ENCODE measurements around the gene ALDH3A1.

Gene ALDH3A1

DNA sequence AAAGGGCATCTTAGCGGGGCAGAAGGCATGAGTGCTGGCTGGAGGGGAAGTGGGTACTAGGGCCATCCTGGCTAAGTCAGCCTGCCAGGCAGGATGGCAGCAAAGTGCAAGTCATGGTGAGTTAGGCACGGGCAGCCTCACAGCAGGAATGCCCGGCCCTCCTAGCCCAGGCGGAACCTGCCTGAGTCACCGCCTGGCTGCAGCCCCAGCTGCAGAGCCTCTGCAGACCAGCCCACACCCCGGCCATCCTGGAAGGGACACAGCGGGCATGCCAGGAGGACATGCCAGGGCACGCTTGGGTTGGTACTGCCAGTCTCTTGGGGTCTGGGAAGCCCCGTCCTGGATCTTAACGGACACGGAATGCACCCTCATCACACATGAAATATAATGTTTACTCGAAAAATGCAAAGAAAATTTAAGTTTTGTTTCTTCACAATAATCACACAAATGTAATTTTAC is 5.0 kb upstream of the ALDH3A1 start:
- Histone ChIP-seq H3K27me3 (replicated peaks in 2 of 5; ENCODE audit: control insufficient read depth in 4 of 5, insufficient read depth in 5 of 5, low read length in 4 of 5) (peaks cover 0 to under 1% (median 0%) of the 10 kb centered on the region in 5 experiments), H3K4me3 (ENCODE audit: control insufficient read depth in 1 of 7, extremely low read depth in 1 of 7, insufficient read depth in 4 of 7, low read depth in 2 of 7, low read length in 6 of 7) (peak overlapping the region in 2 of 7 experiments; percentile 32 to 42), H3K27ac (ENCODE audit: insufficient read depth in 1 of 2, low read depth in 1 of 2, low read length in 2 of 2, poor library complexity in 1 of 2, severe bottlenecking in 2 of 2) (no peak overlapping the region), H3K4me1 (ENCODE audit: control extremely low read depth in 1 of 4, control insufficient read depth in 4 of 4, insufficient read depth in 4 of 4, low read length in 3 of 4) (peaks cover 0 to 16% (median 12%) of the 10 kb centered on the region in 4 experiments), H3K36me3 (ENCODE audit: control insufficient read depth in 4 of 4, insufficient read depth in 4 of 4, low read length in 3 of 4) (no peaks in the 10 kb centered on the region), H3K9me3 (ENCODE audit: control extremely low read depth in 1 of 5, control insufficient read depth in 4 of 5, insufficient read depth in 2 of 5, low read depth in 1 of 5, low read length in 4 of 5) (no peaks in the 10 kb centered on the region)
- peak; percentile 72 to 92 (median 89) for DNase-seq
- ChIA-PET POLR2A (no interaction called here), CTCF (interaction anchor here (0.6 to 3.6 kb wide), 3 partner anchors 8 to 12 kb away, joined by 3 to 39 read pairs (median 3); no protein-coding TSS in a partner anchor)
- 17% methylated on average over 11 of the region's 12 CpGs for WGBS (ENCODE audit: insufficient coverage)

DNA sequence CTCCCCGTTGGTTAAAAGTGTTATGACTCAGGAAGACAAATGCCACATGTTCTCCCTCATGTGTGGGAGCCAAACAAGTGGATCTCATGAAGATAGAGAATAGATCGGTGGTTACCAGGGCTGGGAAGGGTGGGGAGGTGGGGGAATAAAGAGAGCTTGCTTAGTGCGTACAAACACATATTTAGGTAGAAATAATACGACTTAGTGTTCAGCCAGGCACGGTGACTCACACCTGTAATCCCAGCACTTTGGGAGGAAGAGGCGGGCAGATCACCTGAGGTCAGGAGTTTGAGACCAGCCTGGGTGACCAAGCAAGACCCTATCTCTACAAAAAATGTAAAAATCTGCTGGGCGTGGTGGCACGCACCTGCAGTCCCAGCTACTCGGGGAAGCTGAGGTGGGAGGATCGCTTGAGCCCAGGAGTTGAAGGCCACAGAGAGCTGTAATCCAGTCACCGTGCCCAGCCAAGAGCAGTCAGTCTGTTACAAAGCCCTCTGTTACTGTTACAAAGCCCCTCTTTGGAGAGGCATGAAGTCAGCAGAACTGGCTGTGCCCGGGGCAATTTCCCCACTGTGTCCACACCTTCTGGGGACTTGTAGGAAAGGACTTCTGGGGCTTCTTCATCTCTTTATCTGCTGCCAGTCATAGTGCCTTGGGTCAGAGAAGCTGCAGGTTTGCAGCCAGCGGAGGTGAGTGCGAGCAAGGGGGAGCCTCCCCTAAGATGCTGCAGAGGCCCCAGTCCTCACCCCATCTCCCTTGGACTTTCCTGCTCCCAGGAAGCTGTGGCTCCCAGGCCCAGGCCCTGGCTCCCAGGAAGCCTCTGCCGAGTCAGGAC is 4.3 kb upstream of the ALDH3A1 start:
- 88% methylated on average over 15 of the region's 15 CpGs for WGBS (ENCODE audit: insufficient coverage)
- POLR2A ChIA-PET = no interaction called here

DNA sequence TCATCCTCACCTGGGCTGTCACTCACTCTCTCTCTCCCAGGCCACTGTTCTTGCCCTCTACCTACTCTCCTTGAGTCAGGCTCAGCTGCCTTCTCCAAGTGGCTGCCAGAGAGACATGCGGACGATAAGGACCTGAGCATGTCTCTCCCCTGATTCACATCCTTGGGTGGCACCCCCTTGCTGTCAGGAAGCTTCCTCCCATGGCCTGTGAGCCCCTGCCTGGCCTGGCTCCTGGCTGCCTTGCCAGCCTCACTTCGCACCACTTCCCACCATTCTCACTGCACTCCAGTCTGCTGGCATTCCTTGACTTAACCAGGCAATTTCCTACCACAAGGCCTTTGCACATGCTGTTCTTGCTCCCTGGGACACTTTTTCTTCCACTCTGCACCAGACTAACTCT is 2.7 kb upstream of the ALDH3A1 start:
- no peaks in the 10 kb centered on the region for H3K9me3 ChIP-seq (ENCODE audit: control extremely low read depth in 1 of 5, control insufficient read depth in 4 of 5, insufficient read depth in 2 of 5, low read depth in 1 of 5, low read length in 4 of 5)
- H3K27me3 ChIP-seq (replicated peaks in 2 of 5; ENCODE audit: control insufficient read depth in 4 of 5, insufficient read depth in 5 of 5, low read length in 4 of 5) = peaks cover 0 to 2% (median 0%) of the 10 kb centered on the region in 5 experiments
- H3K36me3 ChIP-seq (ENCODE audit: control insufficient read depth in 4 of 4, insufficient read depth in 4 of 4, low read length in 3 of 4) = no peaks in the 10 kb centered on the region
- no peak overlapping the region for H3K27ac ChIP-seq (ENCODE audit: insufficient read depth in 1 of 2, low read depth in 1 of 2, low read length in 2 of 2, poor library complexity in 1 of 2, severe bottlenecking in 2 of 2)
- H3K4me1 ChIP-seq (ENCODE audit: control extremely low read depth in 1 of 4, control insufficient read depth in 4 of 4, insufficient read depth in 4 of 4, low read length in 3 of 4) = peaks cover 0 to 16% (median 12%) of the 10 kb centered on the region in 4 experiments
- WGBS (ENCODE audit: insufficient coverage) = 97% methylated on average over 3 of the region's 3 CpGs
- no peak for DNase-seq
- ChIA-PET POLR2A (no interaction called here), CTCF (interaction anchor here (1.2 kb wide), 2 partner anchors 11 to 12 kb away, joined by 3 read pairs; no protein-coding TSS in a partner anchor)
- no peak overlapping the region for H3K4me3 ChIP-seq (ENCODE audit: control insufficient read depth in 1 of 7, extremely low read depth in 1 of 7, insufficient read depth in 4 of 7, low read depth in 2 of 7, low read length in 6 of 7)

More for the DNA sequence above, 4.3 kb upstream of the ALDH3A1 start:
- no peak overlapping the region for H3K27ac ChIP-seq (ENCODE audit: insufficient read depth in 1 of 2, low read depth in 1 of 2, low read length in 2 of 2, poor library complexity in 1 of 2, severe bottlenecking in 2 of 2)
- H3K4me1 ChIP-seq (ENCODE audit: control extremely low read depth in 1 of 4, control insufficient read depth in 4 of 4, insufficient read depth in 4 of 4, low read length in 3 of 4) = peaks cover 0 to 16% (median 12%) of the 10 kb centered on the region in 4 experiments
- peak overlapping the region in 2 of 7 experiments; percentile 32 to 42 for H3K4me3 ChIP-seq (ENCODE audit: control insufficient read depth in 1 of 7, extremely low read depth in 1 of 7, insufficient read depth in 4 of 7, low read depth in 2 of 7, low read length in 6 of 7)
- no peak for DNase-seq
- no peaks in the 10 kb centered on the region for H3K36me3 ChIP-seq (ENCODE audit: control insufficient read depth in 4 of 4, insufficient read depth in 4 of 4, low read length in 3 of 4)
- CTCF ChIA-PET = interaction anchor here (0.9 to 3.6 kb wide), 3 partner anchors 9 to 13 kb away, joined by 3 to 39 read pairs (median 3); no protein-coding TSS in a partner anchor
- H3K27me3 ChIP-seq (replicated peaks in 2 of 5; ENCODE audit: control insufficient read depth in 4 of 5, insufficient read depth in 5 of 5, low read length in 4 of 5) = peaks cover 0 to 2% (median 0%) of the 10 kb centered on the region in 5 experiments
- no peaks in the 10 kb centered on the region for H3K9me3 ChIP-seq (ENCODE audit: control extremely low read depth in 1 of 5, control insufficient read depth in 4 of 5, insufficient read depth in 2 of 5, low read depth in 1 of 5, low read length in 4 of 5)

DNA sequence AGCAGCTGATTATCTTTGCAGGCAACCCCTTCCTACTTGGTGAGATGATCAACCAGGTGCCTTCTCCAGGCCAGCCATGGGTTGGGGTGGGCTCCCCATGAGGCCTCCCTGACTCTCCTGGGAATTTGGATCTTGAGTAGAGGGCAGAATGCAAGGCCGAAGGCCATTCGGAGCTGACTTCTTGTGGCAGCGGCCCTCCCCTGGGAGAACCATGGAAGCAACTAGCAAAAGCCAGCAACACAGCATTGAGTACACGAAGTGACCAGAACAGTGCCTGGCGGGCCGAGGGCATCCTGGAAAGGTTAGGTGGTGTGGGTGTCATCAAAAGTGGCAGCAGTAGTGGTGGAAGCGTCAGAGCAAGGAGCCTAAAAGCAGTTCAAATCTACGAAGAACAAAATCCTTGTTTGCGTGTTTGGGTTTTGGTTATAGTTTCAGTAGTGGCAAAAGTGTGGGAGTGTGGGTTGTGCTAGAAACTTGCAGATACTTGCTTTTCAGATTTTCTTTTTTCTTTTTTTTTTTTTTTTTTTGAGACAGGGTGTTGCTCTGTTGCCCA is 2.0 kb upstream of the ALDH3A1 start:
- Histone ChIP-seq H3K9me3 (ENCODE audit: control extremely low read depth in 1 of 5, control insufficient read depth in 4 of 5, insufficient read depth in 2 of 5, low read depth in 1 of 5, low read length in 4 of 5) (no peaks in the 10 kb centered on the region), H3K4me1 (ENCODE audit: control extremely low read depth in 1 of 4, control insufficient read depth in 4 of 4, insufficient read depth in 4 of 4, low read length in 3 of 4) (peaks cover 0 to 18% (median 13%) of the 10 kb centered on the region in 4 experiments), H3K4me3 (ENCODE audit: control insufficient read depth in 1 of 7, extremely low read depth in 1 of 7, insufficient read depth in 4 of 7, low read depth in 2 of 7, low read length in 6 of 7) (no peak overlapping the region), H3K27ac (ENCODE audit: insufficient read depth in 1 of 2, low read depth in 1 of 2, low read length in 2 of 2, poor library complexity in 1 of 2, severe bottlenecking in 2 of 2) (no peak overlapping the region), H3K36me3 (ENCODE audit: control insufficient read depth in 4 of 4, insufficient read depth in 4 of 4, low read length in 3 of 4) (no peaks in the 10 kb centered on the region), H3K27me3 (replicated peaks in 2 of 5; ENCODE audit: control insufficient read depth in 4 of 5, insufficient read depth in 5 of 5, low read length in 4 of 5) (peaks cover 0 to 2% (median 0%) of the 10 kb centered on the region in 5 experiments)
- DNase-seq = no peak
- POLR2A ChIA-PET = no interaction called here
- CTCF ChIA-PET = interaction anchor here (1.2 kb wide), 1 partner anchor 13 kb away, joined by 3 read pairs; no protein-coding TSS in a partner anchor
- WGBS (ENCODE audit: insufficient coverage) = 93% methylated on average over 8 of the region's 9 CpGs

DNA sequence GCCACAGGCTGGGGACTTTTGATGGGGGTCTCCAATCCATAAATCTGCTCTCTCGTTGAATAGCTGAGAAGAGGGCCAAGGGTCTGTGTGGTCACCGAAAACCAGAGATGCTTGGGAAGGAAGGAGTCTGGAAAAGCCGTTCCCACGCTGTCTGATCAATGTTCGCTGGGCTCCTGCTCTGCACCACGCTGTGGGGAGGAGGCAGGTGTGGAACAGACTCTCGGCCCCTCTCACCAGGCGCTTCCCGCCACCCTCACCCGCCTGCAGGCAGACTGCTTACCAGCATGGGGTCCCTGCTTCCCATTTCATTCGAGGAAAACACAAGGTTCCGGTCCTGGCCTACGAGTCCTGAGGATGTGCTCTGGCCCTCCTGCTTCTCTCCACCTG is 702 bp upstream of the ALDH3A1 start:
- no peak overlapping the region for H3K27ac ChIP-seq (ENCODE audit: insufficient read depth in 1 of 2, low read depth in 1 of 2, low read length in 2 of 2, poor library complexity in 1 of 2, severe bottlenecking in 2 of 2)
- CTCF ChIA-PET = interaction anchor here (5.3 kb wide), 1 partner anchor 14 kb away, joined by 44 read pairs; no protein-coding TSS in a partner anchor
- POLR2A ChIA-PET = no interaction called here
- 92% methylated on average over 13 of the region's 13 CpGs for WGBS (ENCODE audit: insufficient coverage)
- no peak overlapping the region for H3K4me3 ChIP-seq (ENCODE audit: control insufficient read depth in 1 of 7, extremely low read depth in 1 of 7, insufficient read depth in 4 of 7, low read depth in 2 of 7, low read length in 6 of 7)
- H3K4me1 ChIP-seq (ENCODE audit: control extremely low read depth in 1 of 4, control insufficient read depth in 4 of 4, insufficient read depth in 4 of 4, low read length in 3 of 4) = peaks cover 0 to 23% (median 18%) of the 10 kb centered on the region in 4 experiments
- H3K27me3 ChIP-seq (replicated peaks in 2 of 5; ENCODE audit: control insufficient read depth in 4 of 5, insufficient read depth in 5 of 5, low read length in 4 of 5) = peaks cover 0 to 2% (median 0%) of the 10 kb centered on the region in 5 experiments
- H3K9me3 ChIP-seq (ENCODE audit: control extremely low read depth in 1 of 5, control insufficient read depth in 4 of 5, insufficient read depth in 2 of 5, low read depth in 1 of 5, low read length in 4 of 5) = no peaks in the 10 kb centered on the region
- H3K36me3 ChIP-seq (ENCODE audit: control insufficient read depth in 4 of 4, insufficient read depth in 4 of 4, low read length in 3 of 4) = no peaks in the 10 kb centered on the region
- DNase-seq = no peak

DNA sequence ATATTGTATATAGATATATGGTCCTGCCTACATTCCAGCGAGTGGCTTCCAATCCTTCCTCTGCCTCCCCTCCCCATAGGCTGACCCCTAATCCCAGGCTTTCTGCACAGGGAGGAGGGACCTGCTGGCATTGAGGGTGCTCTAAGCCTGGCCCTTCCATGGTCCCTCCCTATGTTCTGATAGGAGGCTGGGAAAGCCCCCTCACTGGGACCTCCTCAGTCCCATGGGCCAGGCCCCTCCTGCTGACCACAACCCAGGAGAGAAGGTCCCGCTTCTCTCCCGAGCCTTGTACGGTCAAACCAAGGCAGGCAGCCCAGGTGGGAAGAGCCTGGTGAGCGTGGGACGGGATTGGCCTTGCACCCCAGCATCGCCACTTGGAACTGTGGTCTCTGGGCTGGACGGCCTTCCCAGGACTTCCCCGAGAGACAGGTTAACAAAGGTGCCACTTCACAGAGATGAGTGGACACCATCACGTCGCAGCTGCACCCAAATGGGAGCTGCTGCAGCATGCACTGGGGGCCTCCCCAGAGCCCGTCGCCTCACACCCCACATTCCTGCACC is 859 bp downstream of the ALDH3A1 start:
- no peak for DNase-seq
- no peak overlapping the region for H3K4me3 ChIP-seq (ENCODE audit: control insufficient read depth in 1 of 7, extremely low read depth in 1 of 7, insufficient read depth in 4 of 7, low read depth in 2 of 7, low read length in 6 of 7)
- peaks cover 0 to 2% (median 0%) of the 10 kb centered on the region in 5 experiments for H3K27me3 ChIP-seq (replicated peaks in 2 of 5; ENCODE audit: control insufficient read depth in 4 of 5, insufficient read depth in 5 of 5, low read length in 4 of 5)
- peaks cover 0 to 8% (median 6%) of the 10 kb centered on the region in 4 experiments for H3K4me1 ChIP-seq (ENCODE audit: control extremely low read depth in 1 of 4, control insufficient read depth in 4 of 4, insufficient read depth in 4 of 4, low read length in 3 of 4)
- H3K36me3 ChIP-seq (ENCODE audit: control insufficient read depth in 4 of 4, insufficient read depth in 4 of 4, low read length in 3 of 4) = no peaks in the 10 kb centered on the region
- H3K9me3 ChIP-seq (ENCODE audit: control extremely low read depth in 1 of 5, control insufficient read depth in 4 of 5, insufficient read depth in 2 of 5, low read depth in 1 of 5, low read length in 4 of 5) = no peaks in the 10 kb centered on the region
- CTCF ChIA-PET = interaction anchor here (1.0 to 5.3 kb wide), 2 partner anchors 15 to 19 kb away, joined by 4 to 44 read pairs; no protein-coding TSS in a partner anchor
- POLR2A ChIA-PET = no interaction called here
- H3K27ac ChIP-seq (ENCODE audit: insufficient read depth in 1 of 2, low read depth in 1 of 2, low read length in 2 of 2, poor library complexity in 1 of 2, severe bottlenecking in 2 of 2) = no peak overlapping the region
- WGBS (ENCODE audit: insufficient coverage) = 100% methylated on average over 8 of the region's 13 CpGs
